GM20000 (cell line): ENCODE measurements around the gene AMN.

Source experiments
- DNase-seq: peaks from one replicate; pipeline ENCODE4 v3.0.0; 2012; ENCODE audit warnings: low spot score
- CTCF ChIP-seq: IDR thresholded peaks from 2 replicates; pipeline ENCODE4 v1.5.1; 2012; ENCODE audit warnings: mild to moderate bottlenecking, control low read depth; ENCODE audit errors: extremely low read depth, missing control alignments

Gene AMN

GRCh38 chr14:102951034-102951433 lies 28.6 kb downstream of the AMN start:
- no peak for DNase-seq
- TF ChIP-seq CTCF: no peak

GRCh38 chr14:102951799-102952198 lies 29.3 kb downstream of the AMN start:
- no peak for DNase-seq
- TF ChIP-seq CTCF: no peak

- DNase-seq: no peak
- TF ChIP-seq CTCF: no peak
These were observed 29.8 kb downstream of the AMN start for GRCh38 chr14:102952276-102952675.

GRCh38 chr14:102953100-102953499 lies 30.6 kb downstream of the AMN start:
- TF ChIP-seq CTCF: no peak
- DNase-seq: no peak

GRCh38 chr14:102954081-102954789 lies 31.8 kb downstream of the AMN start:
- DNase-seq: no peak
- TF ChIP-seq CTCF: no peak

- no peak for DNase-seq
- no peak for TF ChIP-seq CTCF
These were observed 33.4 kb downstream of the AMN start for GRCh38 chr14:102955636-102956408.

- no peak for DNase-seq
These were observed 34.8 kb downstream of the AMN start for GRCh38 chr14:102957222-102957621.

More at GRCh38 chr14:102957222-102957621, 34.8 kb downstream of the AMN start:
- TF ChIP-seq CTCF: no peak
